K562 (cell line): ENCODE data around the gene PDE6B. TPM values are rescaled to one million over a fixed set of nuclear protein-coding genes. Genes with fewer than 3 reads are reported as not detected.

Experiments
- ATAC-seq: fragments of 200-7000 bp; cut with Tn5 transposase; 3 replicates; pipeline ENCODE4 v1.9.1; 2020; ENCODE audit warnings: moderate library complexity
- BruUV-seq: library from RNA; stranded (reverse); fragments of 400-500 nt; replicated peaks from 2 replicates; lab custom pipeline; 2021; lab: Mats Ljungman, UMichigan
- CTCF ChIA-PET: fragments of 300-600 bp; formaldehyde crosslinking; extraction: SDS; loops from one replicate; lab custom pipeline; 2021; ENCODE audit warnings: low intra/inter-chr PET ratio; lab: Yijun Ruan, JAX
- POLR2A ChIA-PET: fragments of 300-600, 350-650 bp; sonication (Branson Sonifier 250); formaldehyde crosslinking; extraction: SDS; loops from one replicate; lab custom pipeline; 2021; ENCODE audit warnings: antibody characterized with exemption, inconsistent platforms; lab: Yijun Ruan, JAX
- DNase-seq, 4 experiments: peaks; one replicate each; pipeline versions ENCODE4 v3.0.0 to v3.0.0-alpha.2; 2011 to 2018; ENCODE audit warnings: low spot score in 3 of 4, mixed read lengths in 3 of 4; ENCODE audit errors: extremely low read depth in 1 of 4
- FAIRE-seq: peaks from 2 replicates; lab custom pipeline; 2011; peaks lifted over from hg19 to GRCh38; lab: Jason Lieb, UNC
- H2AFZ ChIP-seq: 2 replicates; pipeline ENCODE4 v1.6.0; 2011; ENCODE audit warnings: low read depth, low read length, control low read depth, inconsistent platforms
- H3K27ac ChIP-seq: fragments of 200-600 bp; 3 replicates; pipeline ENCODE4 v1.8.0; 2011; ENCODE audit warnings: low read depth, mild to moderate bottlenecking, control low read depth, inconsistent platforms, low read length, moderate library complexity, mixed read lengths; ENCODE audit errors: extremely low read depth
- H3K27me3 ChIP-seq, 2 experiments: fragments of 300-600 bp in 1 of 2; 2 replicates in 1 of 2; 3 replicates in 1 of 2; pipeline versions ENCODE4 v1.6.0 to v1.8.0; 2011; ENCODE audit warnings: inconsistent platforms in 2 of 2, low read length in 2 of 2, mild to moderate bottlenecking in 1 of 2, mixed read lengths in 1 of 2, moderate library complexity in 1 of 2; ENCODE audit not compliant: control insufficient read depth in 2 of 2, insufficient read depth in 2 of 2
- H3K36me3 ChIP-seq: fragments of 300-600 bp; 3 replicates; pipeline ENCODE4 v1.8.0; 2011; ENCODE audit warnings: mild to moderate bottlenecking, low read length, inconsistent platforms; ENCODE audit not compliant: control insufficient read depth, insufficient read depth
- H3K4me1 ChIP-seq, 2 experiments: fragments of 200-600 bp in 1 of 2; replicated peaks in 1 of 2; 2 replicates in 1 of 2; 3 replicates in 1 of 2; pipeline versions ENCODE4 v1.5.1 to v1.8.0; 2011; ENCODE audit warnings: inconsistent platforms in 2 of 2, low read length in 2 of 2, mild to moderate bottlenecking in 1 of 2, mixed read lengths in 1 of 2, moderate library complexity in 1 of 2; ENCODE audit not compliant: control insufficient read depth in 2 of 2, insufficient read depth in 2 of 2
- H3K4me2 ChIP-seq: 2 replicates; pipeline ENCODE4 v1.6.1; 2011; ENCODE audit warnings: low read length, control low read depth, inconsistent platforms, mixed read lengths; ENCODE audit not compliant: insufficient read depth
- H3K4me3 ChIP-seq: fragments of 200-600 bp; sonication (generic), shearing (Covaris generic); 2 replicates; pipeline ENCODE4 v1.5.1; 2016; ENCODE audit warnings: control low read depth, inconsistent platforms
- H3K79me2 ChIP-seq: fragments of 200-600 bp; 3 replicates; pipeline ENCODE4 v1.8.0; 2011; ENCODE audit warnings: low read length, inconsistent platforms; ENCODE audit not compliant: control insufficient read depth, insufficient read depth
- H3K9ac ChIP-seq, 2 experiments: 2 replicates each; pipeline versions ENCODE4 v1.6.0 to v1.6.1; 2011; ENCODE audit warnings: low read depth in 2 of 2, low read length in 2 of 2, control low read depth in 1 of 2, inconsistent platforms in 1 of 2, mild to moderate bottlenecking in 1 of 2, mixed read lengths in 1 of 2; ENCODE audit not compliant: insufficient read depth in 1 of 2
- H3K9me1 ChIP-seq: one replicate; pipeline ENCODE4 v1.6.0; 2011; ENCODE audit warnings: inconsistent platforms, mild to moderate bottlenecking, low read length, moderate library complexity; ENCODE audit not compliant: control insufficient read depth, insufficient read depth
- H3K9me3 ChIP-seq: replicated peaks from 2 replicates; pipeline ENCODE4 v1.5.1; 2011; ENCODE audit warnings: low read depth, low read length, inconsistent platforms; ENCODE audit not compliant: control insufficient read depth, insufficient read depth
- H4K20me1 ChIP-seq: replicated peaks from 2 replicates; pipeline ENCODE4 v1.6.1; 2011; ENCODE audit warnings: low read length, inconsistent platforms, mixed read lengths; ENCODE audit not compliant: control insufficient read depth, insufficient read depth
- ATF4 ChIP-seq: fragments of 450-650 bp; formaldehyde crosslinking; IDR thresholded peaks from 2 replicates; pipeline ENCODE4 v1.4.0; 2022; ENCODE audit warnings: mild to moderate bottlenecking, moderate library complexity
- CREB3 ChIP-seq: fragments of 450-650 bp; conservative IDR thresholded peaks from 2 replicates; pipeline ENCODE4 v1.6.1; 2016; ENCODE audit warnings: missing genetic modification characterization, low read depth, mild to moderate bottlenecking, missing compliant biosample characterization, moderate library complexity
- HCFC1 ChIP-seq: IDR thresholded peaks from 2 replicates; pipeline ENCODE4 v1.6.1; 2012; ENCODE audit warnings: low read depth, low read length, improper control_type of control experiment
- MITF ChIP-seq: IDR thresholded peaks from 2 replicates; pipeline ENCODE4 v1.6.1; 2014; ENCODE audit warnings: antibody characterized with exemption
- NCOA1 ChIP-seq: fragments of 450-650 bp; IDR thresholded peaks from 2 replicates; pipeline ENCODE4 v1.6.1; 2016; ENCODE audit warnings: low read depth
- NFRKB ChIP-seq: fragments of 450-650 bp; IDR thresholded peaks from 2 replicates; pipeline ENCODE4 v1.6.1; 2016; ENCODE audit warnings: low read depth
- PTTG1 ChIP-seq: fragments of 450-650 bp; IDR thresholded peaks from 2 replicates; pipeline ENCODE4 v1.6.1; 2016; ENCODE audit warnings: low read depth, mild to moderate bottlenecking, missing genetic modification characterization, missing compliant biosample characterization
- SMAD3 ChIP-seq: fragments of 450-650 bp; formaldehyde crosslinking; conservative IDR thresholded peaks from 2 replicates; pipeline ENCODE4 v1.4.0; 2020; ENCODE audit warnings: mild to moderate bottlenecking
- TFAP4 ChIP-seq: sonication (generic); formaldehyde crosslinking; IDR thresholded peaks from 2 replicates; pipeline ENCODE4 v1.8.0; 2022; ENCODE audit warnings: missing genetic modification reagents, mild to moderate bottlenecking, moderate library complexity, borderline replicate concordance
- ZNF408 ChIP-seq: fragments of 250-450 bp; sonication (Bioruptor Pico); IDR thresholded peaks from 2 replicates; pipeline ENCODE4 v1.4.0; 2020; ENCODE audit warnings: low read depth, mild to moderate bottlenecking, moderate library complexity
- ZSCAN29 ChIP-seq: fragments of 450-650 bp; IDR thresholded peaks from 2 replicates; pipeline ENCODE4 v1.6.1; 2017
- WGBS: fragments of 100-300 bp; shearing (Covaris generic); methylation state at CpG from one replicate; pipeline ENCODE4 v1.1.6; 2016; ENCODE audit warnings: low coverage, mixed read lengths; ENCODE audit not compliant: insufficient coverage; ENCODE audit errors: missing lambda C conversion rate; 5-methylcytosine and 5-hydroxymethylcytosine counted together
- in situ Hi-C: fragments of 300-500 bp; cut with MboI; formaldehyde crosslinking; loops from 4 replicates; pipeline ENCODE4 v1.15.0; 2018; ENCODE audit warnings: inconsistent platforms, mixed read lengths
- intact Hi-C: fragments of 100-400 bp; cut with micrococcal nuclease; formaldehyde crosslinking; loops from 2 replicates; pipeline ENCODE4 v1.14.2; 2022
- polyA plus RNA-seq, 8 experiments: library from polyadenylated mRNA; depleted of rRNA in 4 of 8; stranded (reverse) in 5 of 8; unstranded in 3 of 8; fragments of >200 nt; fragmentation: Nextera tagmentation in 2 of 8; fragmentation: Illumina TruSeq in 1 of 8; extraction: Ambion mirVana in 2 of 8; extraction: Trizol in 1 of 8; gene quantifications; 2 replicates each; pipeline versions ENCODE4 v1.2.1 to v1.2.3, GENCODE V29; 2011 to 2014; ENCODE audit warnings: inconsistent platforms in 1 of 8, missing spikeins in 1 of 8
- total RNA-seq, 7 experiments: library from RNA; depleted of rRNA in 6 of 7; stranded (reverse); fragments of >200 nt in 6 of 7; fragmentation: Illumina TruSeq in 2 of 7; extraction: Trizol in 2 of 7; gene quantifications; 2 replicates each; pipeline versions ENCODE4 v1.2.1 to v1.2.3, GENCODE V29; 2011 to 2021; ENCODE audit warnings: low replicate concordance in 1 of 7

The PDE6B gene
- total and polyA plus RNA-seq, 9 of the 15 experiments (the other 6 are each of a cell fraction or from before 2014, with no cell fraction given): 0.04 TPM; not detected in 8

- FAIRE-seq (no peak), DNase-seq (no peak), ATAC-seq (no peak)
- H3K4me1 ChIP-seq: peaks cover 0 to 64% of the 10 kb centered on the region in 2 experiments; a peak in 2 of 5 replicates
- no TSS peak for BruUV-seq
- H3K36me3 ChIP-seq: no peaks in the 10 kb centered on the region
- no peaks in the 10 kb centered on the region for H3K9me3 ChIP-seq
- WGBS: 13% methylated on average over 15 of the region's 18 CpGs
- no peaks in the 10 kb centered on the region for H4K20me1 ChIP-seq
- intact Hi-C loops: no loop called here
- H3K4me2 ChIP-seq: no peak overlapping the region
- H3K4me3 ChIP-seq: no peak overlapping the region
- no peaks in the 10 kb centered on the region for H3K79me2 ChIP-seq
- peaks cover 40 to 86% of the 10 kb centered on the region in 2 experiments; a peak in 4 of 5 replicates for H3K27me3 ChIP-seq
- in situ Hi-C loops: no loop called here
- H3K9me1 ChIP-seq: no peaks in the 10 kb centered on the region
- H2AFZ ChIP-seq: no peak overlapping the region
- POLR2A ChIA-PET: no interaction called here
- CTCF ChIA-PET: no interaction called here
- H3K9ac ChIP-seq: no peak overlapping the region
- no peak overlapping the region for H3K27ac ChIP-seq
- TF ChIP-seq MITF (no peak), HCFC1 (no peak), ZSCAN29 (no peak), ZNF408 (no peak), CREB3 (no peak), SMAD3 (CRISPR knock-in tag) (no peak), PTTG1 (tag) (no peak), NCOA1 (no peak), NFRKB (no peak), TFAP4 (CRISPR knock-in tag) (no peak), ATF4 (no peak)
Measured at GRCh38 chr4:650461-650860, 25.1 kb downstream of the PDE6B start.
